Natural killer cell (primary cell): ENCODE data around the gene NANS. TPM values are rescaled to one million over a fixed set of nuclear protein-coding genes. Genes with fewer than 3 reads are reported as not detected.
A peak's percentile ranks its signal among the peaks of the same experiment; 100 is the strongest.
"Not testable (repeated sequence)": the region's sequence is repeated elsewhere in the genome, so short reads cannot be mapped to it uniquely, and the experiment has no call there.

ENCODE experiments used
- ATAC-seq, 3 donors: fragments of 150-1000 bp in 2 of 3; fragments of 200-7000 bp in 1 of 3; cut with Tn5 transposase; 1 replicate in 1 of 3; 2 replicates in 2 of 3; pipeline ENCODE4 v1.10.0; 2021; ENCODE audit warnings: mild to moderate bottlenecking in 2 of 3, moderate library complexity in 2 of 3
- DNase-seq, 2 donors: peaks; one replicate each; pipeline versions ENCODE4 v3.0.0 to v3.0.0-alpha.2; 2013 to 2021; ENCODE audit warnings: mixed read lengths in 1 of 2
- H3K27ac ChIP-seq: one replicate; pipeline ENCODE4 v1.5.1; 2013; ENCODE audit warnings: mild to moderate bottlenecking, low read length
- H3K27me3 ChIP-seq: one replicate; pipeline ENCODE4 v1.6.1; 2013; ENCODE audit warnings: low read length; ENCODE audit not compliant: control insufficient read depth, insufficient read depth
- H3K36me3 ChIP-seq: one replicate; pipeline ENCODE4 v1.6.1; 2013; ENCODE audit warnings: low read length; ENCODE audit not compliant: control insufficient read depth, insufficient read depth
- H3K4me1 ChIP-seq: one replicate; pipeline ENCODE4 v1.6.1; 2013; ENCODE audit warnings: low read length; ENCODE audit not compliant: control insufficient read depth, insufficient read depth
- H3K4me3 ChIP-seq: one replicate; pipeline ENCODE4 v1.5.1; 2013; ENCODE audit warnings: low read length
- H3K9me3 ChIP-seq: one replicate; pipeline ENCODE4 v1.6.1; 2013; ENCODE audit warnings: low read length; ENCODE audit not compliant: control insufficient read depth, insufficient read depth
- H3K27ac Mint-ChIP-seq, 2 donors: one replicate each; pipeline ENCODE4 v1.8.0; 2022; ENCODE audit warnings: mild to moderate bottlenecking in 2 of 2, mixed read lengths in 2 of 2, moderate library complexity in 1 of 2
- H3K27me3 Mint-ChIP-seq, 2 donors: one replicate each; pipeline ENCODE4 v1.8.0; 2022; ENCODE audit warnings: low read depth in 2 of 2, mixed read lengths in 2 of 2
- H3K36me3 Mint-ChIP-seq: one replicate; pipeline ENCODE4 v1.8.0; 2022; ENCODE audit warnings: mixed read lengths
- H3K4me1 Mint-ChIP-seq, 2 donors: one replicate each; pipeline ENCODE4 v1.8.0; 2022; ENCODE audit warnings: mixed read lengths in 2 of 2
- H3K4me3 Mint-ChIP-seq: one replicate; pipeline ENCODE4 v1.8.0; 2022; ENCODE audit warnings: mild to moderate bottlenecking, moderate library complexity, mixed read lengths
- H3K9me3 Mint-ChIP-seq, 2 donors: one replicate each; pipeline ENCODE4 v1.8.0; 2022; ENCODE audit warnings: mixed read lengths in 2 of 2
- CTCF ChIP-seq: fragments of 200-600 bp; IDR thresholded peaks from one replicate; pipeline ENCODE4 v1.8.0; 2022; ENCODE audit warnings: antibody characterized with exemption
- WGBS: methylation state at CpG from one replicate; pipeline ENCODE4 v1.1.7; 2013; ENCODE audit warnings: missing lambda C conversion rate; ENCODE audit not compliant: insufficient coverage; 5-methylcytosine and 5-hydroxymethylcytosine counted together
- intact Hi-C: fragments of 100-400 bp; cut with micrococcal nuclease; formaldehyde crosslinking; loops from one replicate; pipeline ENCODE4 v1.14.2; 2022
- total RNA-seq, 4 donors: library from RNA; stranded (reverse); fragments of 120-200 nt in 1 of 4; gene quantifications; one replicate each; pipeline versions ENCODE4 v1.2.3 to v1.2.4, GENCODE V29; 2013 to 2022

Gene NANS
- total RNA-seq, 3 donors from 2014 or later (not counting 1 experiment from before 2014, with no cell fraction given), result 30.7 to 36.8 (median 34.1) TPM

GRCh38 chr9:98118640-98119601 lies 62.4 kb downstream of the NANS start, which contains the start of gene TRIM14:
Gene TRIM14, minus strand, starts transcription at chr9:98119222. Its CDS starts 34 bp downstream, at chr9:98119188.
- no peaks in the 10 kb centered on the region for H3K36me3 Mint-ChIP-seq
- TF ChIP-seq CTCF, result no peak
- Histone ChIP-seq H3K4me3 (peak within 1 kb of the TSS; percentile 48), H3K36me3 (peaks cover 5% of the 10 kb centered on the region), H3K27me3 (no peaks in the 10 kb centered on the region), H3K4me1 (peaks cover 30% of the 10 kb centered on the region), H3K27ac (peak within 1 kb of the TSS; percentile 81), H3K9me3 (no peaks in the 10 kb centered on the region)
- peaks cover 33 to 34% of the 10 kb centered on the region in 2 donors for H3K4me1 Mint-ChIP-seq
- no peaks in the 10 kb centered on the region for H3K27me3 Mint-ChIP-seq
- no peaks in the 10 kb centered on the region for H3K9me3 Mint-ChIP-seq
- intact Hi-C loops, result loop anchor here (1.0 to 2.0 kb wide), 3 partner anchors 16 to 73 kb away; partner anchors contain the start of gene CORO2A
- DNase-seq, result peak; percentile 55 to 73
- peak within 1 kb of the TSS; percentile 92 to 95 for H3K27ac Mint-ChIP-seq
- WGBS, result 1% methylated on average over 71 of the region's 71 CpGs
- H3K4me3 Mint-ChIP-seq, result peak within 1 kb of the TSS; percentile 91
- ATAC-seq, result peak; percentile 74 to 78 (median 75)

DNA sequence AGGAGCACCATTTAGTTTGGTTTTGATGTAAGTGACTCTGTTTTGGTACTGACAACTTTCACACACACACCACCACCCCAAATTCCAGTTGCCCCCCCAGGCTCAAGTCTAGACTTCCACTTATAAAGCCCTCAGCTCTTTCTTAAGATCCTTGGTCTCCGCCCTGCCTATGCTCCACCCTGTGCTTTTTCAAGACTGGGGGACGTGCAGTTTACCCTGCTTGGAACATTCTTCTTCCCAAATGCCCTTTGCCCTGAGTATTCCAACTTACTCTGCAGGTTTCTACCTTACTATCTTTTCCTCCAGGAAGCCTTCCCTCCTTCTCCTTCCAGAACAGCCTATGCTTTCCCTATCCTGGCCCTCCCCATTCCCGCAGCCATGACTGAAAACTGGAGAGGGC lies 63.9 kb downstream of the NANS start:
- H3K27me3 Mint-ChIP-seq, result no peaks in the 10 kb centered on the region
- Histone ChIP-seq H3K4me1 (peaks cover 30% of the 10 kb centered on the region), H3K27ac (no peak overlapping the region), H3K4me3 (no peak overlapping the region), H3K27me3 (no peaks in the 10 kb centered on the region), H3K9me3 (no peaks in the 10 kb centered on the region), H3K36me3 (peaks cover 5% of the 10 kb centered on the region)
- H3K27ac Mint-ChIP-seq, result peak overlapping the region; percentile 92 to 95
- intact Hi-C loops, result no loop called here
- H3K9me3 Mint-ChIP-seq, result no peaks in the 10 kb centered on the region
- no peak for TF ChIP-seq CTCF
- 94% methylated on average over 3 of the region's 3 CpGs for WGBS
- H3K4me3 Mint-ChIP-seq, result peak overlapping the region; percentile 91
- peaks cover 33 to 34% of the 10 kb centered on the region in 2 donors for H3K4me1 Mint-ChIP-seq
- no peak for ATAC-seq
- H3K36me3 Mint-ChIP-seq, result no peaks in the 10 kb centered on the region
- no peak for DNase-seq

GRCh38 chr9:98121058-98121457 lies 64.5 kb downstream of the NANS start:
- Histone ChIP-seq H3K4me1 (peaks cover 30% of the 10 kb centered on the region), H3K4me3 (no peak overlapping the region), H3K27me3 (no peaks in the 10 kb centered on the region), H3K36me3 (peaks cover 2% of the 10 kb centered on the region), H3K9me3 (no peaks in the 10 kb centered on the region), H3K27ac (no peak overlapping the region)
- DNase-seq (peak in 1 of 2 donors; percentile 56), ATAC-seq (no peak)
- H3K9me3 Mint-ChIP-seq, result no peaks in the 10 kb centered on the region
- no peak for TF ChIP-seq CTCF
- H3K4me3 Mint-ChIP-seq, result peak overlapping the region; percentile 91
- 22% methylated on average over 3 of the region's 3 CpGs for WGBS
- intact Hi-C loops, result no loop called here
- H3K27ac Mint-ChIP-seq, result peak overlapping the region; percentile 92 to 95
- no peaks in the 10 kb centered on the region for H3K36me3 Mint-ChIP-seq
- peaks cover 33 to 34% of the 10 kb centered on the region in 2 donors for H3K4me1 Mint-ChIP-seq
- H3K27me3 Mint-ChIP-seq, result no peaks in the 10 kb centered on the region

GRCh38 chr9:98124091-98124490 lies 67.6 kb downstream of the NANS start:
- H3K9me3 Mint-ChIP-seq, H3K27me3 Mint-ChIP-seq, H3K4me3 Mint-ChIP-seq, H3K27ac ChIP-seq, H3K9me3 ChIP-seq, H3K27ac Mint-ChIP-seq, intact Hi-C loops, H3K36me3 ChIP-seq, DNase-seq, H3K36me3 Mint-ChIP-seq, H3K4me3 ChIP-seq, ATAC-seq, H3K27me3 ChIP-seq: not testable (repeated sequence)
- peaks cover 26% of the 10 kb centered on the region for H3K4me1 ChIP-seq
- WGBS, result 95% methylated on average over 13 of the region's 13 CpGs
- H3K4me1 Mint-ChIP-seq, result peaks cover 18 to 21% of the 10 kb centered on the region in 2 donors
